ENCODE measurements around the gene DHRS4L2. TPM values are rescaled to one million over a fixed set of nuclear protein-coding genes. Genes with fewer than 3 reads are reported as not detected.
"Not testable (repeated sequence)": the region's sequence is repeated elsewhere in the genome, so short reads cannot be mapped to it uniquely, and the experiment has no call there.

The DHRS4L2 gene
- total and polyA plus RNA-seq, 7 donors, result 19.4 to 62.0 (median 30.8) TPM

DNA sequence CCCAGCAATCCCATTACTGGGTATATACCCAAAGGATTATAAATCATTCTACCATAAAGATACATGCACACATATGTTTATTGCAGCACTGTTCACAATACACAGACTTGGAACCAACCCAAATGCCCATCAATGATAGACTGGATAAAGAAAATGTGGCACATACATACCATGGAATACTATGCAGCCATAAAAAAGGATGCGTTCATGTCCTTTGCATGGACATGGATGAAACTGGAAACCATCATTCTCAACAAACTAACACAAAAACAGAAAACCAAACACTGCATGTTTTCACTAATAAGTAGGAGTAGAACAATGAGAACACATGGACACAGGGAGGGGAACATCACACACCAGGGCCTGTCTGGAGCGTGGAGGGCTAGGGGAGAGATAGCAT lies 42.6 kb downstream of the DHRS4L2 start:
- not testable (repeated sequence) for H3K36me3 ChIP-seq (ENCODE audit: insufficient read depth in 1 of 2, low read depth in 1 of 2); H3K27me3 ChIP-seq (ENCODE audit: insufficient read depth in 3 of 3, low read length in 2 of 3); H3K27ac ChIP-seq; ATAC-seq; DNase-seq; H3K9me3 ChIP-seq; H3K4me3 ChIP-seq
- intact Hi-C loops (cut with DNase I), result loop anchor here (5.0 kb wide), 2 partner anchors 44 to 49 kb away; partner anchors contain the start of gene DHRS4L2 (in 1 of the 2)
- peaks cover 12% of the 10 kb centered on the region for H3K4me1 ChIP-seq
- 90 to 93% (median 90%) methylated on average over 2 of the region's 2 CpGs for WGBS, 3 donors

DNA sequence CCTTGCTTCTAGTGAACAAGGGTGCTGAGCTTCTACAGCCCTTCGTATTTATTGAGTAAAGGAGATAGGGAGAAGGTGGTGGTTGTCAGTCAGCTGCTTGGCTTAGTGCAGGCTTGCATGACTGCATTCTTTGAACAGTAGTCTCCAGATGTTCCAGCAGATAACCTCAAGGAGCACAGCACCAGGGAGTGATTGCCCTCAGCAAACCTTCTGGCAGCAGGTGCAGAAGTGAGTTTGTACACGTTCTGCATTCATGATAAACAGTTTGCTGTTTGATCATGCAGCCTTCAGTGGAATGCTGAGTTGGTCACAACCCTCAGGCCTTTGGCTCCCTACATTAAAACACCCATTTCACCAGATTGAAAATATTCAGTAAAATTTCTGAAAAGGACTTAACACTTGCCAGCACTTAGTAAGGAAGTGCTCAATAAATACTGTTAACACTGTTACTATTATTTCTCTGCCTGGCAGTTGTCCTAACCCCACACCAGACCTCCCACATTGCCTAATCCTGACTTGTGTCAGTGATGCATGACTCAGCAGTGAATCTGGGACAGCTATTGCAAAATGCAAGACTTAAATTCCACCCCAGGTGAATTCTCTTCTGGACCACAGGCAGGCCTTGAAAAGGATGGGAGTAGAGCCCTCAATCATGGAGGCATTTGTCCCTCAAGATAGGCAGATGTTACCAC lies 44.1 kb downstream of the DHRS4L2 start:
- WGBS, 3 donors, result 77 to 85% (median 78%) methylated on average over 2 of the region's 2 CpGs
- TF ChIP-seq, protein P1, sequence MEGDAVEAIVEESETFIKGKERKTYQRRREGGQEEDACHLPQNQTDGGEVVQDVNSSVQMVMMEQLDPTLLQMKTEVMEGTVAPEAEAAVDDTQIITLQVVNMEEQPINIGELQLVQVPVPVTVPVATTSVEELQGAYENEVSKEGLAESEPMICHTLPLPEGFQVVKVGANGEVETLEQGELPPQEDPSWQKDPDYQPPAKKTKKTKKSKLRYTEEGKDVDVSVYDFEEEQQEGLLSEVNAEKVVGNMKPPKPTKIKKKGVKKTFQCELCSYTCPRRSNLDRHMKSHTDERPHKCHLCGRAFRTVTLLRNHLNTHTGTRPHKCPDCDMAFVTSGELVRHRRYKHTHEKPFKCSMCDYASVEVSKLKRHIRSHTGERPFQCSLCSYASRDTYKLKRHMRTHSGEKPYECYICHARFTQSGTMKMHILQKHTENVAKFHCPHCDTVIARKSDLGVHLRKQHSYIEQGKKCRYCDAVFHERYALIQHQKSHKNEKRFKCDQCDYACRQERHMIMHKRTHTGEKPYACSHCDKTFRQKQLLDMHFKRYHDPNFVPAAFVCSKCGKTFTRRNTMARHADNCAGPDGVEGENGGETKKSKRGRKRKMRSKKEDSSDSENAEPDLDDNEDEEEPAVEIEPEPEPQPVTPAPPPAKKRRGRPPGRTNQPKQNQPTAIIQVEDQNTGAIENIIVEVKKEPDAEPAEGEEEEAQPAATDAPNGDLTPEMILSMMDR (IDR thresholded peaks at IDR 0.05), result no peak
- no peaks in the 10 kb centered on the region for H3K36me3 ChIP-seq (ENCODE audit: insufficient read depth in 1 of 2, low read depth in 1 of 2)
- H3K27ac ChIP-seq, result peak overlapping the region; percentile 31
- H3K9me3 ChIP-seq, result no peaks in the 10 kb centered on the region
- DNase-seq (peak in 1 of 2 donors; percentile 62), ATAC-seq (peak; percentile 44 to 65 (median 52))
- H3K4me3 ChIP-seq, result no peak overlapping the region
- peaks cover 15% of the 10 kb centered on the region for H3K4me1 ChIP-seq
- no peaks in the 10 kb centered on the region for H3K27me3 ChIP-seq (ENCODE audit: insufficient read depth in 3 of 3, low read length in 2 of 3)
- intact Hi-C loops (cut with DNase I), result loop anchor here (5.0 kb wide), 2 partner anchors 46 to 51 kb away; partner anchors contain the start of gene DHRS4L2 (in 1 of the 2)

GRCh38 chr14:24035769-24036168 lies 47.0 kb downstream of the DHRS4L2 start:
- not testable (repeated sequence) for H3K36me3 ChIP-seq (ENCODE audit: insufficient read depth in 1 of 2, low read depth in 1 of 2); H3K9me3 ChIP-seq; H3K27me3 ChIP-seq (ENCODE audit: insufficient read depth in 3 of 3, low read length in 2 of 3); DNase-seq
- Histone ChIP-seq H3K4me1 (peaks cover 15% of the 10 kb centered on the region), H3K27ac (peak overlapping the region; percentile 87), H3K4me3 (peak overlapping the region; percentile 78)
- 27 to 57% (median 40%) methylated on average over 3 of the region's 4 CpGs for WGBS, 3 donors
- ATAC-seq, result peak; percentile 24 to 38 (median 27)
- intact Hi-C loops (cut with DNase I), result loop anchor here in 1 of 2 donors (2.0 kb wide), 1 partner anchor 21 kb away; no protein-coding TSS in a partner anchor

DNA sequence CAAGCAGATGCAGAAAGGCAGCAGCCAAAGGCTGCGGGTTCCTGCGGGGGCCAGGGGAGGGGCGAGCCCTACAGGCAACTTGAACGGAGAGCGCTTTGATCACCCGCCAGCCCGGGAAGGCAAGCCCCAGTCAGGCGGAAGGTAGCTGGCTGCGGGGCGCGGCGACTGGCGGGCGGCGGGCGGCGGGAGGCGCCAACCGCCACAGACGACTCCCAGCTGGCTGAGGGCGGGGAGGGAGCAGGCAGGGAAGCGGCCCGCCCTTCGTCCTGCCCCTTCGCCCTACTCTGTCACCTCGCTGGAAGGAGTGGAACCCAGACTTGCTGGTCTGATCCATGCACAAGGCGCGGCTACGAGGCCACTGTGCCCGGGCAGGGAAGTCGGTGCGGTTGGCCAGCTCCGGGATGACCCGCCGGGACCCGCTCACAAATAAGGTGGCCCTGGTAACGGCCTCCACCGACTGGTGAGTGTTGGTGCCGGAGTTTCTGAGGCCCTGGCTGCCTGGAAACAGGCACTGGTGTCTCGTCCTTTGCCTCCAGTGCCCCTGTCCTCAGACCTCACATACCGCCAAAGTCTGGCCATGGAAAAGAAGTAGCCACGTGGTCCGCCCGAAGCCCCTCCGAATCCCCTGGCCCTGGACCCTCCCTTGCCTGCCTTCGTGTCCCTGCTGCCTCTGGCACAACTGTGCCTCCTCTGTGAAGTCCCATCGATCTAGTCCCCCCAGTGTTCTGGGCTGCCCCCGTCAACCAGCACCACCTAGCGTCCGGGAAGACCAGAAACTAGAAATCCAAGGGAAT lies 47.6 kb downstream of the DHRS4L2 start:
- Histone ChIP-seq H3K36me3 (ENCODE audit: insufficient read depth in 1 of 2, low read depth in 1 of 2) (no peaks in the 10 kb centered on the region), H3K27me3 (ENCODE audit: insufficient read depth in 3 of 3, low read length in 2 of 3) (no peaks in the 10 kb centered on the region), H3K27ac (peak overlapping the region; percentile 87), H3K4me3 (peak overlapping the region; percentile 78), H3K4me1 (peaks cover 15% of the 10 kb centered on the region), H3K9me3 (no peaks in the 10 kb centered on the region)
- 0 to 1% (median 0%) methylated on average over 36 to 50 of the region's 50 CpGs for WGBS, 3 donors
- intact Hi-C loops (cut with DNase I), result loop anchor here in 1 of 2 donors (2.0 kb wide), 1 partner anchor 22 kb away; no protein-coding TSS in a partner anchor
- ATAC-seq (peak; percentile 82 to 90 (median 84)), DNase-seq (peak; percentile 83 to 89)
- TF ChIP-seq, protein P1 (IDR thresholded peaks at IDR 0.05), result peak; percentile 70

GRCh38 chr14:24036963-24037657 lies 48.4 kb downstream of the DHRS4L2 start:
- not testable (repeated sequence) for DNase-seq; H3K9me3 ChIP-seq; ATAC-seq; H3K27me3 ChIP-seq (ENCODE audit: insufficient read depth in 3 of 3, low read length in 2 of 3); H3K36me3 ChIP-seq (ENCODE audit: insufficient read depth in 1 of 2, low read depth in 1 of 2)
- 42 to 46% (median 43%) methylated on average over 10 of the region's 10 CpGs for WGBS, 3 donors
- intact Hi-C loops (cut with DNase I), result loop anchor here in 1 of 2 donors (2.0 kb wide), 1 partner anchor 22 kb away; no protein-coding TSS in a partner anchor
- peaks cover 15% of the 10 kb centered on the region for H3K4me1 ChIP-seq
- peak overlapping the region; percentile 78 for H3K4me3 ChIP-seq
- peak overlapping the region; percentile 87 for H3K27ac ChIP-seq

Measured in psoas muscle (tissue), 8 donors.